Stimulated activated naive CD8-positive, alpha-beta T cell treated with anti-CD3 and anti-CD28 coated beads, Interleukin-15, Interleukin-2, amounts not matched to agents 100 U/mL and 50 U/mL, for 24 hours (primary cell): ENCODE measurements around the gene LRRC56.
"Not testable (repeated sequence)": the region's sequence is repeated elsewhere in the genome, so short reads cannot be mapped to it uniquely, and the experiment has no call there.

Experiments
- ATAC-seq: fragments of 150-1000 bp; cut with Tn5 transposase; one replicate; pipeline ENCODE4 v1.10.0; 2021
- DNase-seq: peaks from one replicate; pipeline ENCODE4 v3.0.0; 2021

Gene LRRC56

GRCh38 chr11:501683-502287 lies 35.5 kb upstream of the LRRC56 start:
- ATAC-seq (no peak), DNase-seq (no peak)

- ATAC-seq (no peak), DNase-seq (no peak)
Measured at GRCh38 chr11:502288-503178, 34.8 kb upstream of the LRRC56 start.

GRCh38 chr11:503179-503981 lies 33.9 kb upstream of the LRRC56 start:
- ATAC-seq = no peak
- peak; percentile 40 for DNase-seq

- ATAC-seq (no peak), DNase-seq (peak; percentile 47)
Measured at GRCh38 chr11:504053-504993, 33.0 kb upstream of the LRRC56 start.

GRCh38 chr11:504994-505344 lies 32.4 kb upstream of the LRRC56 start:
- ATAC-seq (no peak), DNase-seq (no peak)

GRCh38 chr11:506238-506994 lies 30.9 kb upstream of the LRRC56 start:
- DNase-seq (peak; percentile 99), ATAC-seq (peak; percentile 78)

- DNase-seq = peak; percentile 100
- peak; percentile 85 for ATAC-seq
Measured at GRCh38 chr11:506995-507726, 30.2 kb upstream of the LRRC56 start, which contains the start of gene RNH1. RNH1 (minus strand) TSS chr11:507242; CDS start chr11:502162, 5,080 bp downstream.

GRCh38 chr11:507727-508515 lies 29.4 kb upstream of the LRRC56 start:
- DNase-seq (no peak), ATAC-seq (no peak)

GRCh38 chr11:508956-509355 lies 28.4 kb upstream of the LRRC56 start:
- DNase-seq (no peak), ATAC-seq (no peak)

- ATAC-seq = no peak
Measured at GRCh38 chr11:512761-513595, 24.3 kb upstream of the LRRC56 start.

GRCh38 chr11:514606-515005 lies 22.7 kb upstream of the LRRC56 start:
- no peak for DNase-seq
- ATAC-seq = no peak

More at GRCh38 chr11:512761-513595, 24.3 kb upstream of the LRRC56 start:
- DNase-seq = no peak

GRCh38 chr11:515131-515530 lies 22.2 kb upstream of the LRRC56 start:
- no peak for DNase-seq
- no peak for ATAC-seq

- DNase-seq = no peak
Measured at GRCh38 chr11:516400-516799, 20.9 kb upstream of the LRRC56 start.

GRCh38 chr11:516918-517685 lies 20.2 kb upstream of the LRRC56 start:
- ATAC-seq = not testable (repeated sequence)

More at GRCh38 chr11:516400-516799, 20.9 kb upstream of the LRRC56 start:
- ATAC-seq = no peak

GRCh38 chr11:518463-519202 lies 18.7 kb upstream of the LRRC56 start:
- ATAC-seq = peak; percentile 96
- peak; percentile 91 for DNase-seq

More at GRCh38 chr11:516918-517685, 20.2 kb upstream of the LRRC56 start:
- not testable (repeated sequence) for DNase-seq

- ATAC-seq (no peak), DNase-seq (no peak)
Measured at GRCh38 chr11:520428-521176, 16.7 kb upstream of the LRRC56 start.
